ENCODE results near the gene PPIL1. TPM values are rescaled to one million over a fixed set of nuclear protein-coding genes. Genes with fewer than 3 reads are reported as not detected.

The PPIL1 gene
- total and polyA plus RNA-seq, 2 of the 13 experiments (the other 11 are each of a cell fraction or from before 2014, with no cell fraction given) = 74.2 to 144 TPM

DNA sequence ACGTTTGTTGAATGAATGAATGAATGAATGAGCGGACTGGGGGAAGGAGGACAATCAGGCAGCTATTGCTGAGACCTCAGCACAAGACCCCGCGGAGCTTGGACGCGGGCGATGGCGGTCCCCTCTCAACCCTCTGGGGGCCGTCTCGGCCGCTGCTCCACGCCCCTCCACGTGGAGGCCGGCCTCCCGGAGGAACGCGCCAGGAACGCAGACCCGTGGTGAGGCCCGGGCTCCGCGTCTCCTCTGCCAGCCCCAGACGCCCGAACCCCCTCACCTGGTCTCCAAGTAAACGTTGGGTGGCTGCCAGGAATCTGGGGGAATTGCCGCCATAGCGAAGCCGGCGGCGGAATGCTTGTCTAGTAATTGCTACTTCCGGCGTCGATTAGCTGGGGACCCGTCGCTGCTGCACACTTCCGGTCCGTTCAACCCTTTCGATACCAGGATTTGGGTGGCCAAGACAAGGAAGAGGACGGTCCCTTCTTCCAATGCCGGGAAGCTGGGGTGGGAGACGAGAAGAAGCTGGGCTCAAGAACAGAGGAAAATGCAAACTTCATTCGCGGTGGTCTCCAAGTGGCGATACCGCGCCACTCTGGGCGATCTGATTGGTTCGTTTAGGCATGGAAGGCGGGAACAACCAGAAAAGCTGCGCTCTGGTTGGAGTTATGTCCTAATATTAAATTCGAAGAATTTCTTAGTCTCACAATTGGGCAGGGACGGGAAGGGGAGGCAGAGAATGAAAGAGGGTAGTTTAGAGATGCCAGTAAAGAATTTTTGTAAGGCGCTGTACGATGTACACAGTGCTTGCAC lies at the start of gene PPIL1 (continued):
- TF ChIP-seq, protein P1, sequence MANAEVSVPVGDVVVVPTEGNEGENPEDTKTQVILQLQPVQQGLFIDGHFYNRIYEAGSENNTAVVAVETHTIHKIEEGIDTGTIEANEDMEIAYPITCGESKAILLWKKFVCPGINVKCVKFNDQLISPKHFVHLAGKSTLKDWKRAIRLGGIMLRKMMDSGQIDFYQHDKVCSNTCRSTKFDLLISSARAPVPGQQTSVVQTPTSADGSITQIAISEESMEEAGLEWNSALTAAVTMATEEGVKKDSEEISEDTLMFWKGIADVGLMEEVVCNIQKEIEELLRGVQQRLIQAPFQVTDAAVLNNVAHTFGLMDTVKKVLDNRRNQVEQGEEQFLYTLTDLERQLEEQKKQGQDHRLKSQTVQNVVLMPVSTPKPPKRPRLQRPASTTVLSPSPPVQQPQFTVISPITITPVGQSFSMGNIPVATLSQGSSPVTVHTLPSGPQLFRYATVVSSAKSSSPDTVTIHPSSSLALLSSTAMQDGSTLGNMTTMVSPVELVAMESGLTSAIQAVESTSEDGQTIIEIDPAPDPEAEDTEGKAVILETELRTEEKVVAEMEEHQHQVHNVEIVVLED (CRISPR knock-in tag; IDR thresholded peaks at IDR 0.05; ENCODE audit: borderline replicate concordance) = peak; percentile 89
- TF ChIP-seq ZNF558 (CRISPR knock-in tag; IDR thresholded peaks at IDR 0.05; ENCODE audit: borderline replicate concordance) = peak; percentile 97
- peak; percentile 62 for TF ChIP-seq HNRNPLL (IDR thresholded peaks at IDR 0.05; ENCODE audit: low read depth, low read length, poor library complexity, severe bottlenecking)
- TF ChIP-seq, protein P2, sequence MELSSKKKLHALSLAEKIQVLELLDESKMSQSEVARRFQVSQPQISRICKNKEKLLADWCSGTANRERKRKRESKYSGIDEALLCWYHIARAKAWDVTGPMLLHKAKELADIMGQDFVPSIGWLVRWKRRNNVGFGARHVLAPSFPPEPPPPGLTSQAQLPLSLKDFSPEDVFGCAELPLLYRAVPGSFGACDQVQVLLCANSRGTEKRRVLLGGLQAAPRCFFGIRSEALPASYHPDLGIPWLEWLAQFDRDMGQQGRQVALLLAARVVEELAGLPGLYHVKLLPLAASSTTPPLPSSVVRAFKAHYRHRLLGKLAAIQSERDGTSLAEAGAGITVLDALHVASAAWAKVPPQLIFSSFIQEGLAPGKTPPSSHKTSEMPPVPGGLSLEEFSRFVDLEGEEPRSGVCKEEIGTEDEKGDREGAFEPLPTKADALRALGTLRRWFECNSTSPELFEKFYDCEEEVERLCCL (CRISPR knock-in tag; IDR thresholded peaks at IDR 0.05; ENCODE audit: borderline replicate concordance) = peak; percentile 28; the same call in 1 of the 2 replicates
- peak; percentile 78 for TF ChIP-seq TGIF2 (CRISPR knock-in tag; IDR thresholded peaks at IDR 0.05)
- TF ChIP-seq ZNF746 (CRISPR knock-in tag; IDR thresholded peaks at IDR 0.05) = no peak
- TF ChIP-seq DNMT1 (CRISPR knock-in tag; IDR thresholded peaks at IDR 0.05) = 0 out of 2 replicates have a peak, but pooled peaks have one; percentile 87
- TF ChIP-seq, protein P3, sequence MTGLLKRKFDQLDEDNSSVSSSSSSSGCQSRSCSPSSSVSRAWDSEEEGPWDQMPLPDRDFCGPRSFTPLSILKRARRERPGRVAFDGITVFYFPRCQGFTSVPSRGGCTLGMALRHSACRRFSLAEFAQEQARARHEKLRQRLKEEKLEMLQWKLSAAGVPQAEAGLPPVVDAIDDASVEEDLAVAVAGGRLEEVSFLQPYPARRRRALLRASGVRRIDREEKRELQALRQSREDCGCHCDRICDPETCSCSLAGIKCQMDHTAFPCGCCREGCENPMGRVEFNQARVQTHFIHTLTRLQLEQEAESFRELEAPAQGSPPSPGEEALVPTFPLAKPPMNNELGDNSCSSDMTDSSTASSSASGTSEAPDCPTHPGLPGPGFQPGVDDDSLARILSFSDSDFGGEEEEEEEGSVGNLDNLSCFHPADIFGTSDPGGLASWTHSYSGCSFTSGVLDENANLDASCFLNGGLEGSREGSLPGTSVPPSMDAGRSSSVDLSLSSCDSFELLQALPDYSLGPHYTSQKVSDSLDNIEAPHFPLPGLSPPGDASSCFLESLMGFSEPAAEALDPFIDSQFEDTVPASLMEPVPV (CRISPR knock-in tag; IDR thresholded peaks at IDR 0.05) = peak; percentile 78; the same call in 1 of the 2 replicates
- TF ChIP-seq, protein P4, sequence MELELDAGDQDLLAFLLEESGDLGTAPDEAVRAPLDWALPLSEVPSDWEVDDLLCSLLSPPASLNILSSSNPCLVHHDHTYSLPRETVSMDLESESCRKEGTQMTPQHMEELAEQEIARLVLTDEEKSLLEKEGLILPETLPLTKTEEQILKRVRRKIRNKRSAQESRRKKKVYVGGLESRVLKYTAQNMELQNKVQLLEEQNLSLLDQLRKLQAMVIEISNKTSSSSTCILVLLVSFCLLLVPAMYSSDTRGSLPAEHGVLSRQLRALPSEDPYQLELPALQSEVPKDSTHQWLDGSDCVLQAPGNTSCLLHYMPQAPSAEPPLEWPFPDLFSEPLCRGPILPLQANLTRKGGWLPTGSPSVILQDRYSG (CRISPR knock-in tag; IDR thresholded peaks at IDR 0.05) = no peak
- TF ChIP-seq RORA (CRISPR knock-in tag; IDR thresholded peaks at IDR 0.05) = no peak
- TF ChIP-seq, protein P5, sequence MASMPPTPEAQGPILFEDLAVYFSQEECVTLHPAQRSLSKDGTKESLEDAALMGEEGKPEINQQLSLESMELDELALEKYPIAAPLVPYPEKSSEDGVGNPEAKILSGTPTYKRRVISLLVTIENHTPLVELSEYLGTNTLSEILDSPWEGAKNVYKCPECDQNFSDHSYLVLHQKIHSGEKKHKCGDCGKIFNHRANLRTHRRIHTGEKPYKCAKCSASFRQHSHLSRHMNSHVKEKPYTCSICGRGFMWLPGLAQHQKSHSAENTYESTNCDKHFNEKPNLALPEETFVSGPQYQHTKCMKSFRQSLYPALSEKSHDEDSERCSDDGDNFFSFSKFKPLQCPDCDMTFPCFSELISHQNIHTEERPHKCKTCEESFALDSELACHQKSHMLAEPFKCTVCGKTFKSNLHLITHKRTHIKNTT (CRISPR knock-in tag; IDR thresholded peaks at IDR 0.05) = 0 out of 2 replicates have a peak, but pooled peaks have one; percentile 29
- no peak; the same call in 1 of the 2 replicates for TF ChIP-seq NR2F2 (IDR thresholded peaks at IDR 0.05; ENCODE audit: borderline replicate concordance, low read depth)
- TF ChIP-seq ZNF75D (CRISPR knock-in tag; IDR thresholded peaks at IDR 0.05; ENCODE audit: borderline replicate concordance) = no peak
- TF ChIP-seq SRF (IDR thresholded peaks at IDR 0.05; ENCODE audit: low read depth, low read length) = peak; percentile 55; the same call in 1 of the 2 replicates
- peak; percentile 34; the same call in 1 of the 2 replicates for TF ChIP-seq SATB2 (CRISPR knock-in tag; IDR thresholded peaks at IDR 0.05)
- TF ChIP-seq TARDBP (CRISPR knock-in tag; IDR thresholded peaks at IDR 0.05) = peak; percentile 95
- peak; percentile 53; the same call in 1 of the 2 replicates for TF ChIP-seq MIER3 (CRISPR knock-in tag; IDR thresholded peaks at IDR 0.05; ENCODE audit: borderline replicate concordance)
- TF ChIP-seq, protein P6, sequence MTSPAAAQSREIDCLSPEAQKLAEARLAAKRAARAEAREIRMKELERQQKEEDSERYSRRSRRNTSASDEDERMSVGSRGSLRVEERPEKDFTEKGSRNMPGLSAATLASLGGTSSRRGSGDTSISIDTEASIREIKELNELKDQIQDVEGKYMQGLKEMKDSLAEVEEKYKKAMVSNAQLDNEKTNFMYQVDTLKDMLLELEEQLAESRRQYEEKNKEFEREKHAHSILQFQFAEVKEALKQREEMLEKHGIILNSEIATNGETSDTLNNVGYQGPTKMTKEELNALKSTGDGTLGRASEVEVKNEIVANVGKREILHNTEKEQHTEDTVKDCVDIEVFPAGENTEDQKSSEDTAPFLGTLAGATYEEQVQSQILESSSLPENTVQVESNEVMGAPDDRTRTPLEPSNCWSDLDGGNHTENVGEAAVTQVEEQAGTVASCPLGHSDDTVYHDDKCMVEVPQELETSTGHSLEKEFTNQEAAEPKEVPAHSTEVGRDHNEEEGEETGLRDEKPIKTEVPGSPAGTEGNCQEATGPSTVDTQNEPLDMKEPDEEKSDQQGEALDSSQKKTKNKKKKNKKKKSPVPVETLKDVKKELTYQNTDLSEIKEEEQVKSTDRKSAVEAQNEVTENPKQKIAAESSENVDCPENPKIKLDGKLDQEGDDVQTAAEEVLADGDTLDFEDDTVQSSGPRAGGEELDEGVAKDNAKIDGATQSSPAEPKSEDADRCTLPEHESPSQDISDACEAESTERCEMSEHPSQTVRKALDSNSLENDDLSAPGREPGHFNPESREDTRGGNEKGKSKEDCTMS (CRISPR knock-in tag; conservative IDR thresholded peaks at IDR 0.05) = no peak
- peak; percentile 94 for TF ChIP-seq FOXK1 (CRISPR knock-in tag; IDR thresholded peaks at IDR 0.05; ENCODE audit: borderline replicate concordance, low read depth)

All from HepG2 (cell line).